HG02884 (cell line): ENCODE data around the gene IGFL2.
"Not testable (repeated sequence)": the region's sequence is repeated elsewhere in the genome, so short reads cannot be mapped to it uniquely, and the experiment has no call there.

Experiments used
- ATAC-seq: cut with Tn5 transposase; IDR thresholded peaks from one replicate; pipeline ENCODE4 v1.9.1; 2021; ENCODE audit warnings: mild to moderate bottlenecking, moderate library complexity; ENCODE audit not compliant: unreplicated experiment

Gene IGFL2

DNA sequence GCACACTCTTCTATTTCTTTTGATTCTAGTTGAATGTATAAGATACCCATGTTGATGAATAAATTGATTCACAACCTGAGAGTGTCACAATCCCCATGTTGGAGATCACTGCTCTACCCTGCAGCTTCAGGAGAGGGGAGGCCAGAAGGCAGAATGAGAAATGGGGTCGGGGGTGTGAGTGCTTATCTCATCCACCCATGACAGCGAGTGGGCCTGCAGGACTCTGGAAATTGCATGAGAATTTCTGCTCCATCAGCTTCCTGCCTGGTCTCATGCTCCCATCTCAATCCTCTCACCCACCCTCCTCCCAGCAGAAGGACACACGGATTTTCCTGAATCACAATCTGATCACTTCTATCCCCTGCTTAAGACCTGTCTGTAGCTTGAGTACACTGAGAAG, 58.6 kb downstream of the IGFL2 start:
- no peak for ATAC-seq

DNA sequence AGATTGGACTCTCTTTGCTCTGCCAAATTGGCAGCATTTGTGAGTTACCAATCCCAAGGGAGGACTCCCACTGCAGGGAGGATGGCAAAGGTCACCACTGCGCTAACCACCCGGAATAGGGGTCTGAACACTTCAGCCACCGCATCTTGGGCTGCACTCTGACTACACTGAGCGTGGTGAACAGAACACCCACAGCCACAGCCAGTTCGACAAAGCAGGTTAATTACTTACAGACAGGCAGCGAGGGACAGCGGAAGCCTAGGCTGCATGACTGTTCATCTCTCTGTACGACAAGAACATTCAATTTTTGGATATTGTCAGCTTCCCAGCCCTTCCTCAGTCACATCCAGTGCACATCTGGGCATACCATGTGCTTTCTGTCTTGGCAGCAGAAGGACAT, 59.8 kb downstream of the IGFL2 start:
- ATAC-seq: not testable (repeated sequence)

DNA sequence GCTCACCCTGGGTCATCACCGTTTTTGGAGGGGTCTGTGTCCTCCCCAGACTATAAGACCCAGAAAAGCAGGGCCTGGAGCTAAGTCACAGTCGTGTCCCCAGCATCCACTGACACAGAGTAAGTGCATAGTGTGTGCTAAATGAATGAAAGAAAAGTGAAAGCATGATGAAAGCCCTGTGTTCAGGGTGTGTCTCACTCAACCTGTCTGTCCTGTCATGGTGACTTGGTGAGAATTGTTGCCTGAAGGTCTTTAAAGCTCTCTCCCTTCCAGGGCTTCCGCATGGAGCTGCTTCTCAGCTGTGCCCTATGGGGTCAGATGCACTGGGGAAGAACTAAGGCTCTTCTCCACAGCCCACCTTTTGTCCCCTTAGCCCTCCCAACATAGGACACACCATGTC, 61.0 kb downstream of the IGFL2 start:
- ATAC-seq: no peak

DNA sequence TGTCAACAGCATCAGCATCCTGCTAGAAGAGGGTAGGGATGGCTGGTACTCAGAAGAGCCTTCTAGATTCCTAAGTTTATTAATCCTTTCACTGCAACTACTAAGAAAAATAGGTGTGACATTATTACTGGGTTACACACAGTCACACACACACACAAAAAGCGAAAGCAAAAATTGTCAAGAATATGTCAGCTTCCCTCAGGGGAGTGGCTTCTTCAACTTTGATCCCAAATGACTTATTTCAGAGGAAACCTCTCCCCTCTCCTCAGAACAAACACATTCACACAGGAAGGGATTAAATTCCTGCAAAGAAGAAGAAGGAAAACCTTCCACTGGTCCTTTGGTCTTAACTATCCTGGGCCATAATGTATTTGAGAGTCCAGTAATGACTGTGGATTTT, 61.4 kb downstream of the IGFL2 start:
- ATAC-seq: no peak

DNA sequence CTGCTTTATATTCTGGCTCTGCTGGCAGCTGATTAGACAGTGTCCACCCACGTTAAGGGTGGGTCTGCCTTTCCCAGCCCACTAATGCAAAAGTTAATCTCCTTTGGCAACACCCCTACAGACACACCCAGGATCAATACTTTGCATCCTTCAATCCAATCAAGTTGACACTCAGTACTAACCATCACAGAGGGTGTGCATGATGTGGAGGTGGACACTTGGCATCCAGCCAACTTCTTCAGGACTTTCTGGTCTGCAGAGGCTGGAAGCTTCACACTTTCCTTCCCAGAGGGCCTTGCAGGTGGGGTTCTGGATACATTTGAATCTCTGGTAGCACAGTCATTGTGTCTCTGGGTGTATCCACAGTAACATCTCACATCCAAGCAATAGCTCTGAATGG, 62.6 kb downstream of the IGFL2 start:
- no peak for ATAC-seq
